ENCODE measurements around the gene PLCB2.
A peak's percentile ranks its signal among the peaks of the same experiment; 100 is the strongest.

PLCB2 gene

GRCh38 chr15:40310001-40310959, 2.5 kb upstream of the PLCB2 start:
- Histone ChIP-seq H3K36me3 (ENCODE audit: insufficient read depth, low read length) (no peaks in the 10 kb centered on the region), H3K9ac (ENCODE audit: low read depth, low read length) (no peak overlapping the region), H3K4me1 (ENCODE audit: insufficient read depth, low read length) (peaks cover 18% of the 10 kb centered on the region; the same call in 1 of the 2 replicates), H3K9me3 (ENCODE audit: control insufficient read depth, insufficient read depth, low read length) (no peaks in the 10 kb centered on the region)

- Histone ChIP-seq H3K36me3 (ENCODE audit: insufficient read depth, low read length) (no peaks in the 10 kb centered on the region), H3K9me3 (ENCODE audit: control insufficient read depth, insufficient read depth, low read length) (no peaks in the 10 kb centered on the region), H3K9ac (ENCODE audit: low read depth, low read length) (no peak overlapping the region), H3K4me1 (ENCODE audit: insufficient read depth, low read length) (peaks cover 18% of the 10 kb centered on the region; the same call in 1 of the 2 replicates)
Measured at GRCh38 chr15:40309344-40309862, 1.7 kb upstream of the PLCB2 start.

GRCh38 chr15:40306908-40307307, 827 bp downstream of the PLCB2 start:
- peaks cover 22% of the 10 kb centered on the region; the same call in 1 of the 2 replicates for H3K4me1 ChIP-seq (ENCODE audit: insufficient read depth, low read length)
- H3K9me3 ChIP-seq (ENCODE audit: control insufficient read depth, insufficient read depth, low read length) = no peaks in the 10 kb centered on the region
- H3K36me3 ChIP-seq (ENCODE audit: insufficient read depth, low read length) = no peaks in the 10 kb centered on the region
- H3K9ac ChIP-seq (ENCODE audit: low read depth, low read length) = peak overlapping the region; percentile 33; the same call in 1 of the 2 replicates

- Histone ChIP-seq H3K9ac (ENCODE audit: low read depth, low read length) (no peak overlapping the region), H3K9me3 (ENCODE audit: control insufficient read depth, insufficient read depth, low read length) (no peaks in the 10 kb centered on the region), H3K36me3 (ENCODE audit: insufficient read depth, low read length) (no peaks in the 10 kb centered on the region), H3K4me1 (ENCODE audit: insufficient read depth, low read length) (peaks cover 27% of the 10 kb centered on the region; the same call in 1 of the 2 replicates)
Measured at GRCh38 chr15:40306371-40306770, 1.4 kb downstream of the PLCB2 start.

GRCh38 chr15:40305281-40305680, 2.5 kb downstream of the PLCB2 start:
- peaks cover 28% of the 10 kb centered on the region; the same call in 1 of the 2 replicates for H3K4me1 ChIP-seq (ENCODE audit: insufficient read depth, low read length)
- no peak overlapping the region for H3K9ac ChIP-seq (ENCODE audit: low read depth, low read length)
- H3K9me3 ChIP-seq (ENCODE audit: control insufficient read depth, insufficient read depth, low read length) = no peaks in the 10 kb centered on the region
- H3K36me3 ChIP-seq (ENCODE audit: insufficient read depth, low read length) = no peaks in the 10 kb centered on the region

- H3K9ac ChIP-seq (ENCODE audit: low read depth, low read length) = no peak overlapping the region
- peaks cover 17% of the 10 kb centered on the region; the same call in 1 of the 2 replicates for H3K4me1 ChIP-seq (ENCODE audit: insufficient read depth, low read length)
- H3K36me3 ChIP-seq (ENCODE audit: insufficient read depth, low read length) = no peaks in the 10 kb centered on the region
- no peaks in the 10 kb centered on the region for H3K9me3 ChIP-seq (ENCODE audit: control insufficient read depth, insufficient read depth, low read length)
Measured at GRCh38 chr15:40303576-40303975, 4.2 kb downstream of the PLCB2 start.

DNA sequence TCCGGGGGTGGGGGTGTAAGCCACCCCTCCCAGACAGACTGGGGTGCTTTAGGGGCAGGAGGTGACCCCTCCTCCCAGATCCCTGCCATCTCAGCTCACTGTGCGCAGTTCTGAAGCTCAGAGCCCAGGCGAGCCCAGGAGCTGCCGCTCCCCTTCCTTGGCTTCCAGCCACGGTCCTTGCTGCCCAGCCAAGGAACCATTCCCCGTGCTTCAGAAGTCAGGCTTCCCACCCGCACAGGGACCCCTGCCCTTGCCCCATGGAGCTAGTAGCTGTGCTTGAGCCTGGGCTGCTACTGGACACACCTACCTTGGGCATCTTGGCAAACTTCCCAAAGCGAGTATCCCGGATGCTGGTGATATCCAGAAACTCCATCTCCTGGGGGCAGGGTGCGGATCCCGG, 4.8 kb downstream of the PLCB2 start:
- no peaks in the 10 kb centered on the region for H3K36me3 ChIP-seq (ENCODE audit: insufficient read depth, low read length)
- no peaks in the 10 kb centered on the region for H3K9me3 ChIP-seq (ENCODE audit: control insufficient read depth, insufficient read depth, low read length)
- no peak overlapping the region for H3K9ac ChIP-seq (ENCODE audit: low read depth, low read length)
- H3K4me1 ChIP-seq (ENCODE audit: insufficient read depth, low read length) = peaks cover 17% of the 10 kb centered on the region; the same call in 1 of the 2 replicates

DNA sequence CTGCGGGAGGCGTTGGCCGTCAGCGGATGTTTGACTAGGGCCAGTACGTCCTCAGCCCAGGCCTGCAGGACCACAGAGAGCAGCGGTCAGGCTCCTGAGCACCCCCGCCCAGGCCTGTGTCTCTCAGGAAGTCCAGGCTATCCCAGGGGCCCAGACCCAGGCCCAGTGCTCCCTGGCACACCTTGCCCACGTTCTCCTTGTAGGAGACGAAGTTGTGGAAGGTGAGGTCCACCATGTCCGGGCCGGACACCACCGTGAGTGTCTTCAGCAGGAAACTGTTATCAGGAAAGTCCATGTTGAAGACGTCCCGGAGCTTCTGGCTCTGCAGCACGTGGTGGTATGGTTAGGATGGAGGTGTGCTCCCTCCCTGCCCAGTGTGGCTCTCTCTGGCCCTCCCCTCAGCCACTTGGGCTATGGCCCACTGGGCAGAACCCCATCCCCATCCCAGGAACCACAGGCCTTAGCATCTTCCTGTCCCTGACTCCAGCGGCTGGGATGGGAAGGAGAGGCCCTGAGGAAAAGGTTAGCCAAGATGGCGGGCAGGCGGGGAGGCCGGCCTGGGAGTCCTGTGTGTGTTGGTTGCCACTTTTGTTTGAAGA, 5.3 kb downstream of the PLCB2 start:
- Histone ChIP-seq H3K9me3 (ENCODE audit: control insufficient read depth, insufficient read depth, low read length) (no peaks in the 10 kb centered on the region), H3K36me3 (ENCODE audit: insufficient read depth, low read length) (no peaks in the 10 kb centered on the region), H3K9ac (ENCODE audit: low read depth, low read length) (no peak overlapping the region), H3K4me1 (ENCODE audit: insufficient read depth, low read length) (peaks cover 16% of the 10 kb centered on the region; the same call in 1 of the 2 replicates)

GRCh38 chr15:40301467-40302179, 6.1 kb downstream of the PLCB2 start:
- Histone ChIP-seq H3K9me3 (ENCODE audit: control insufficient read depth, insufficient read depth, low read length) (no peaks in the 10 kb centered on the region), H3K4me1 (ENCODE audit: insufficient read depth, low read length) (peaks cover 10% of the 10 kb centered on the region; the same call in 1 of the 2 replicates), H3K36me3 (ENCODE audit: insufficient read depth, low read length) (no peaks in the 10 kb centered on the region), H3K9ac (ENCODE audit: low read depth, low read length) (no peak overlapping the region)

GRCh38 chr15:40300771-40301170, 7.0 kb downstream of the PLCB2 start:
- no peaks in the 10 kb centered on the region for H3K9me3 ChIP-seq (ENCODE audit: control insufficient read depth, insufficient read depth, low read length)
- H3K36me3 ChIP-seq (ENCODE audit: insufficient read depth, low read length) = no peaks in the 10 kb centered on the region
- peaks cover 10% of the 10 kb centered on the region; the same call in 1 of the 2 replicates for H3K4me1 ChIP-seq (ENCODE audit: insufficient read depth, low read length)
- H3K9ac ChIP-seq (ENCODE audit: low read depth, low read length) = no peak overlapping the region

DNA sequence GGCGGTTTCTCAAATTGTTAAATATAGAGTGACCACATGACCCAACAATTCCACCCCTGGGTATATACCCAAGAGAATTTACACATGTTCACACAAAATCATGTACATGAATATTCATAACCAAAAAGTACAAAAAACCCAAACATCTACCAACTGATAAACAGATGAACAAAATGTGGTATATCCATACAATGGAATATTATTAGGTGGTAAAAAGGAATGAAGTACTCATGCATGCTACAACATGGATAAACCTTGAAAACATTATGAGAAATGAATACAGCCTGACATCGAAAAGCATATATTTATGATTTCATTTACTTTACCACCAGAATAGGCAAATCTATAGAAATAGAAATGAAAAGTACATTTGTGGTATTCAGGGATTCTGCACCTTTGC, 7.4 kb downstream of the PLCB2 start:
- Histone ChIP-seq H3K36me3 (ENCODE audit: insufficient read depth, low read length) (no peaks in the 10 kb centered on the region), H3K9ac (ENCODE audit: low read depth, low read length) (no peak overlapping the region), H3K9me3 (ENCODE audit: control insufficient read depth, insufficient read depth, low read length) (no peaks in the 10 kb centered on the region), H3K4me1 (ENCODE audit: insufficient read depth, low read length) (peaks cover 10% of the 10 kb centered on the region; the same call in 1 of the 2 replicates)

GRCh38 chr15:40298216-40298935, 9.4 kb downstream of the PLCB2 start:
- Histone ChIP-seq H3K9ac (ENCODE audit: low read depth, low read length) (no peak overlapping the region), H3K4me1 (ENCODE audit: insufficient read depth, low read length) (peaks cover 10% of the 10 kb centered on the region; the same call in 1 of the 2 replicates)

GRCh38 chr15:40297356-40297755, 10.4 kb downstream of the PLCB2 start:
- Histone ChIP-seq H3K4me1 (ENCODE audit: insufficient read depth, low read length) (peaks cover 10% of the 10 kb centered on the region; the same call in 1 of the 2 replicates), H3K36me3 (ENCODE audit: insufficient read depth, low read length) (no peaks in the 10 kb centered on the region), H3K9ac (ENCODE audit: low read depth, low read length) (no peak overlapping the region), H3K9me3 (ENCODE audit: control insufficient read depth, insufficient read depth, low read length) (no peaks in the 10 kb centered on the region)

More at GRCh38 chr15:40298216-40298935, 9.4 kb downstream of the PLCB2 start:
- no peaks in the 10 kb centered on the region for H3K36me3 ChIP-seq (ENCODE audit: insufficient read depth, low read length)
- no peaks in the 10 kb centered on the region for H3K9me3 ChIP-seq (ENCODE audit: control insufficient read depth, insufficient read depth, low read length)

All from ES-I3 (cell line).